SU-DHL-6 (cell line): ENCODE measurements around the gene KCNK2.

Experiments
- H2AFZ ChIP-seq: fragments of 200-600 bp; sonication (generic); 2 replicates; pipeline ENCODE4 v1.6.1; 2014; ENCODE audit warnings: low read depth, mild to moderate bottlenecking, moderate library complexity, mixed read lengths, antibody characterized with exemption, low read length; ENCODE audit not compliant: severe bottlenecking
- H3F3A ChIP-seq: fragments of 200-600 bp; shearing (Covaris generic); 2 replicates; pipeline ENCODE4 v1.6.0; 2016; ENCODE audit warnings: antibody characterized with exemption, mild to moderate bottlenecking; ENCODE audit not compliant: insufficient read depth
- H3K27ac ChIP-seq: fragments of 200-600 bp; sonication (generic); 2 replicates; pipeline ENCODE4 v1.5.1; 2016; ENCODE audit warnings: low read depth, mild to moderate bottlenecking, low read length, moderate library complexity, mixed read lengths
- H3K27me3 ChIP-seq: fragments of 200-600 bp; sonication (generic), shearing (Covaris generic); 2 replicates; pipeline ENCODE4 v1.6.0; 2014; ENCODE audit warnings: mild to moderate bottlenecking, low read length
- H3K36me3 ChIP-seq: fragments of 200-600 bp; sonication (generic); 2 replicates; pipeline ENCODE4 v1.6.1; 2014; ENCODE audit warnings: mild to moderate bottlenecking, low read length, mixed read lengths
- H3K4me2 ChIP-seq: fragments of 300-600, 200-600 bp; shearing (Covaris generic), sonication (generic); 2 replicates; pipeline ENCODE4 v1.6.0; 2014; ENCODE audit warnings: low read length, low read depth, mild to moderate bottlenecking; ENCODE audit not compliant: poor library complexity, severe bottlenecking
- H3K4me3 ChIP-seq: fragments of 200-600 bp; sonication (generic); 2 replicates; pipeline ENCODE4 v1.5.1; 2014; ENCODE audit warnings: antibody characterized with exemption, low read length, mild to moderate bottlenecking, mixed read lengths; ENCODE audit not compliant: insufficient read depth, poor library complexity, severe bottlenecking
- H3K79me2 ChIP-seq: fragments of 200-600 bp; sonication (generic); 2 replicates; pipeline ENCODE4 v1.6.1; 2014; ENCODE audit warnings: mild to moderate bottlenecking, low read length, moderate library complexity; ENCODE audit not compliant: insufficient read depth
- H3K9ac ChIP-seq: fragments of 200-600 bp; sonication (generic); 2 replicates; pipeline ENCODE4 v1.7.0; 2014; ENCODE audit warnings: mild to moderate bottlenecking, low read length
- H3K9me2 ChIP-seq: fragments of 200-600 bp; sonication (generic); replicated peaks from 2 replicates; pipeline ENCODE4 v1.6.1; 2014; ENCODE audit warnings: low read length; ENCODE audit not compliant: insufficient read depth
- H3K9me3 ChIP-seq: fragments of 200-600 bp; sonication (generic); 2 replicates; pipeline ENCODE4 v1.6.1; 2014; ENCODE audit warnings: low read length, mixed read lengths; ENCODE audit not compliant: insufficient read depth
- H4K20me1 ChIP-seq: fragments of 200-600 bp; sonication (generic); 2 replicates; pipeline ENCODE4 v1.6.1; 2014; ENCODE audit warnings: low read depth, mild to moderate bottlenecking, antibody characterized with exemption, low read length, moderate library complexity, mixed read lengths
- CTCF ChIP-seq: fragments of 200-600 bp; sonication (generic); IDR thresholded peaks from one replicate; pipeline ENCODE4 v1.5.1; 2017; ENCODE audit warnings: antibody characterized with exemption, mild to moderate bottlenecking, low read length, moderate library complexity; ENCODE audit not compliant: insufficient read depth, poor library complexity, severe bottlenecking
- EZH2phosphoT487 ChIP-seq: fragments of 200-600 bp; sonication (generic), shearing (Covaris generic); conservative IDR thresholded peaks from 2 replicates; pipeline ENCODE4 v1.6.1; 2018; ENCODE audit warnings: mild to moderate bottlenecking, antibody characterized with exemption, low read length, moderate library complexity, mixed read lengths

KCNK2 gene

GRCh38 chr1:215273838-215274516 lies 191.4 kb downstream of the KCNK2 start:
- H2AFZ ChIP-seq: no peak overlapping the region
- H4K20me1 ChIP-seq: no peaks in the 10 kb centered on the region
- no peak overlapping the region for H3K9ac ChIP-seq
- no peaks in the 10 kb centered on the region for H3K79me2 ChIP-seq
- no peaks in the 10 kb centered on the region for H3F3A ChIP-seq
- no peaks in the 10 kb centered on the region for H3K9me2 ChIP-seq
- H3K4me2 ChIP-seq: no peak overlapping the region
- no peaks in the 10 kb centered on the region for H3K27me3 ChIP-seq
- H3K4me3 ChIP-seq: no peak overlapping the region
- no peaks in the 10 kb centered on the region for H3K36me3 ChIP-seq
- no peak overlapping the region for H3K27ac ChIP-seq
- no peaks in the 10 kb centered on the region for H3K9me3 ChIP-seq
- TF ChIP-seq CTCF (no peak), EZH2phosphoT487 (no peak)

GRCh38 chr1:215276582-215276981 lies 194.0 kb downstream of the KCNK2 start:
- Histone ChIP-seq H3K9ac (no peak overlapping the region), H3K9me3 (no peaks in the 10 kb centered on the region), H3F3A (no peaks in the 10 kb centered on the region), H3K27ac (no peak overlapping the region), H3K4me2 (no peak overlapping the region), H3K9me2 (no peaks in the 10 kb centered on the region), H3K27me3 (no peaks in the 10 kb centered on the region), H3K36me3 (no peaks in the 10 kb centered on the region), H3K4me3 (no peak overlapping the region), H4K20me1 (no peaks in the 10 kb centered on the region), H3K79me2 (no peaks in the 10 kb centered on the region), H2AFZ (no peak overlapping the region)
- TF ChIP-seq CTCF (no peak), EZH2phosphoT487 (no peak)

- Histone ChIP-seq H3K9ac (no peak overlapping the region), H4K20me1 (no peaks in the 10 kb centered on the region), H2AFZ (no peak overlapping the region), H3K36me3 (no peaks in the 10 kb centered on the region), H3K79me2 (no peaks in the 10 kb centered on the region), H3K4me2 (no peak overlapping the region), H3K27me3 (no peaks in the 10 kb centered on the region), H3K27ac (no peak overlapping the region), H3K9me3 (no peaks in the 10 kb centered on the region), H3K4me3 (no peak overlapping the region), H3K9me2 (no peaks in the 10 kb centered on the region), H3F3A (no peaks in the 10 kb centered on the region)
- TF ChIP-seq CTCF (no peak), EZH2phosphoT487 (no peak)
These were observed 195.0 kb downstream of the KCNK2 start for GRCh38 chr1:215277532-215277931.
